Endothelial cell of umbilical vein (primary cell): ENCODE results near the gene FGFR3. TPM values are rescaled to one million over a fixed set of nuclear protein-coding genes. Genes with fewer than 3 reads are reported as not detected.

Experiments used
- BruUV-seq: library from RNA; stranded (reverse); fragments of 400-500 nt; replicated peaks from 2 replicates; lab custom pipeline; 2021; lab: Mats Ljungman, UMichigan
- CTCF ChIA-PET: fragments of 300-600, 350-600 bp; sonication (Branson Sonifier 250); formaldehyde crosslinking; loops from one replicate; lab custom pipeline; 2021; ENCODE audit warnings: antibody characterized with exemption, inconsistent platforms; lab: Charles Lee
- POLR2A ChIA-PET: fragments of 300-600, 350-600 bp; sonication (Branson Sonifier 250); formaldehyde crosslinking; loops from one replicate; lab custom pipeline; 2021; ENCODE audit warnings: antibody characterized with exemption, inconsistent platforms; lab: Charles Lee
- DNase-seq: peaks from one replicate; pipeline ENCODE4 v3.0.0-alpha.2; 2011; ENCODE audit warnings: low read depth, low spot score
- FAIRE-seq: peaks from 2 replicates; lab custom pipeline; 2011; peaks lifted over from hg19 to GRCh38; lab: Jason Lieb, UNC
- H2AFZ ChIP-seq: 2 replicates; pipeline ENCODE4 v1.6.0; 2012; ENCODE audit warnings: low read depth, low read length, control low read depth, inconsistent platforms
- H3K27ac ChIP-seq: 2 replicates; pipeline ENCODE4 v1.5.1; 2011; ENCODE audit warnings: low read depth, mild to moderate bottlenecking, control low read depth, low read length, moderate library complexity; ENCODE audit not compliant: insufficient read depth
- H3K27me3 ChIP-seq, 2 experiments: 2 replicates each; pipeline versions ENCODE4 v1.6.0 to v1.6.1; 2011; ENCODE audit warnings: low read length in 2 of 2, mixed read lengths in 1 of 2; ENCODE audit not compliant: control insufficient read depth in 2 of 2, insufficient read depth in 2 of 2
- H3K36me3 ChIP-seq, 2 experiments: 2 replicates in 1 of 2; 3 replicates in 1 of 2; pipeline ENCODE4 v1.5.1; 2011; ENCODE audit warnings: low read length in 2 of 2, mild to moderate bottlenecking in 1 of 2, moderate library complexity in 1 of 2; ENCODE audit not compliant: control insufficient read depth in 2 of 2, insufficient read depth in 2 of 2; ENCODE audit errors: extremely low read depth in 1 of 2
- H3K4me1 ChIP-seq: 3 replicates; pipeline ENCODE4 v1.5.1; 2011; ENCODE audit warnings: mild to moderate bottlenecking, low read length; ENCODE audit not compliant: control insufficient read depth, insufficient read depth; ENCODE audit errors: extremely low read depth
- H3K4me2 ChIP-seq: 2 replicates; pipeline ENCODE4 v1.6.1; 2011; ENCODE audit warnings: low read length, control low read depth, mixed read lengths; ENCODE audit not compliant: insufficient read depth
- H3K4me3 ChIP-seq, 3 experiments: fragments of 200-600 bp in 1 of 3; sonication (generic), shearing (Covaris generic) in 1 of 3; replicated peaks in 1 of 3; 2 replicates each; pipeline ENCODE4 v1.5.1; 2011 to 2016; ENCODE audit warnings: control low read depth in 3 of 3, low read length in 3 of 3, mild to moderate bottlenecking in 2 of 3, inconsistent platforms in 1 of 3, low read depth in 1 of 3, moderate library complexity in 1 of 3; ENCODE audit not compliant: insufficient read depth in 1 of 3
- H3K79me2 ChIP-seq: 2 replicates; pipeline ENCODE4 v1.6.0; 2012; ENCODE audit warnings: low read length, inconsistent platforms; ENCODE audit not compliant: control insufficient read depth, insufficient read depth
- H3K9ac ChIP-seq: replicated peaks from 2 replicates; pipeline ENCODE3; 2011; ENCODE audit warnings: low read length, control low read depth; ENCODE audit not compliant: insufficient read depth; ENCODE audit errors: extremely low read depth
- H3K9me1 ChIP-seq: replicated peaks from 3 replicates; pipeline ENCODE4 v1.6.0; 2011; ENCODE audit warnings: mild to moderate bottlenecking, low read length; ENCODE audit not compliant: control insufficient read depth, insufficient read depth; ENCODE audit errors: extremely low read depth
- H3K9me3 ChIP-seq: replicated peaks from 2 replicates; pipeline ENCODE4 v1.5.1; 2012; ENCODE audit warnings: low read length, inconsistent platforms; ENCODE audit not compliant: control insufficient read depth, insufficient read depth
- H4K20me1 ChIP-seq: replicated peaks from 2 replicates; pipeline ENCODE3; 2011; ENCODE audit warnings: mild to moderate bottlenecking, low read length; ENCODE audit not compliant: control insufficient read depth, insufficient read depth; ENCODE audit errors: extremely low read depth
- CTCF ChIP-seq, 2 donors: IDR thresholded peaks; 1 replicate in 1 of 2; 2 replicates in 1 of 2; pipeline ENCODE4 v1.5.1; 2011; ENCODE audit warnings: low read length in 2 of 2, mild to moderate bottlenecking in 2 of 2, moderate library complexity in 2 of 2, control low read depth in 1 of 2, inconsistent platforms in 1 of 2, low read depth in 1 of 2; ENCODE audit not compliant: insufficient read depth in 1 of 2; ENCODE audit errors: extremely low read depth in 1 of 2
- EZH2 ChIP-seq: IDR thresholded peaks from 2 replicates; pipeline ENCODE4 v1.6.1; 2012; ENCODE audit warnings: borderline replicate concordance, low read depth, mild to moderate bottlenecking, moderate library complexity, low read length, inconsistent platforms; ENCODE audit not compliant: severe bottlenecking
- FOS ChIP-seq: IDR thresholded peaks from 2 replicates; pipeline ENCODE4 v1.6.1; 2011; ENCODE audit warnings: mild to moderate bottlenecking, low read length, moderate library complexity, borderline replicate concordance; ENCODE audit not compliant: insufficient read depth
- GATA2 ChIP-seq: IDR thresholded peaks from 2 replicates; pipeline ENCODE4 v1.7.0; 2011; ENCODE audit warnings: low read depth, mild to moderate bottlenecking, moderate library complexity, mixed read lengths, low read length; ENCODE audit not compliant: insufficient read length, insufficient read depth
- JUN ChIP-seq: IDR thresholded peaks from 2 replicates; pipeline ENCODE4 v1.6.1; 2011; ENCODE audit warnings: borderline replicate concordance, low read depth; ENCODE audit not compliant: insufficient read length, insufficient read depth
- MAX ChIP-seq: IDR thresholded peaks from 2 replicates; pipeline ENCODE4 v1.6.1; 2011; ENCODE audit not compliant: insufficient read depth, insufficient read length
- MYC ChIP-seq: IDR thresholded peaks from one replicate; pipeline ENCODE4 v1.6.1; 2011; ENCODE audit warnings: mild to moderate bottlenecking, low read depth, low read length
- POLR2A ChIP-seq: IDR thresholded peaks from 2 replicates; pipeline ENCODE4 v1.6.1; 2012; ENCODE audit warnings: low read depth, mild to moderate bottlenecking, control low read depth, low read length
- POLR2AphosphoS5 ChIP-seq: IDR thresholded peaks from 2 replicates; pipeline ENCODE4 v1.6.1; 2012; ENCODE audit warnings: low read depth, mild to moderate bottlenecking, control low read depth, low read length, moderate library complexity; ENCODE audit not compliant: insufficient read depth
- dilution Hi-C: fragments of 300-500 bp; cut with MboI; formaldehyde crosslinking; loops from one replicate; pipeline ENCODE4 v1.15.0; 2019; ENCODE audit warnings: low sequenced_read_pairs; ENCODE audit not compliant: extremely low pct_ligation_motif_present
- intact Hi-C: fragments of 100-400 bp; cut with micrococcal nuclease; formaldehyde crosslinking; loops from one replicate; pipeline ENCODE4 v1.10.0; 2022
- polyA plus RNA-seq, 4 experiments: library from polyadenylated mRNA; depleted of rRNA in 3 of 4; stranded (reverse) in 3 of 4; unstranded in 1 of 4; fragments of >200 nt; gene quantifications; 2 replicates each; pipeline versions ENCODE4 v1.2.1 to v1.2.3, GENCODE V29; 2011 to 2012; ENCODE audit warnings: missing spikeins in 1 of 4
- total RNA-seq: library from RNA; stranded (reverse); gene quantifications from 2 replicates; pipeline ENCODE4 v1.2.3, GENCODE V29; 2021

The FGFR3 gene
- total and polyA plus RNA-seq, 2 donors (not counting 3 experiments of a cell fraction or from before 2014, with no cell fraction given) = 0.73 to 1.2 TPM

GRCh38 chr4:1802720-1803522 is 9.8 kb downstream of the FGFR3 start:
- ChIA-PET CTCF (no interaction called here), POLR2A (no interaction called here)
- DNase-seq (no peak), FAIRE-seq (no peak)
- no peaks in the 10 kb centered on the region for H3K27me3 ChIP-seq
- BruUV-seq = no TSS peak
- no peak overlapping the region for H3K9ac ChIP-seq
- no peak overlapping the region for H3K4me3 ChIP-seq
- H3K79me2 ChIP-seq = no peaks in the 10 kb centered on the region
- H3K9me3 ChIP-seq = no peaks in the 10 kb centered on the region
- TF ChIP-seq POLR2AphosphoS5 = no peak
- no peak for TF ChIP-seq GATA2
- TF ChIP-seq EZH2 = no peak
- TF ChIP-seq MYC = no peak
- TF ChIP-seq FOS = no peak
- no peak for TF ChIP-seq POLR2A
- no peak for TF ChIP-seq JUN
- TF ChIP-seq MAX = no peak
- TF ChIP-seq CTCF (IDR thresholded peaks at IDR 0.05; ENCODE audit: extremely low read depth in 1 of 2, insufficient read depth in 1 of 2, low read depth in 1 of 2, low read length in 2 of 2) = no peak
- no peaks in the 10 kb centered on the region for H3K9me1 ChIP-seq
- H3K4me1 ChIP-seq = no peaks in the 10 kb centered on the region
- no peaks in the 10 kb centered on the region for H3K36me3 ChIP-seq
- H3K4me2 ChIP-seq = no peak overlapping the region
- dilution Hi-C loops = no loop called here
- no peak overlapping the region for H2AFZ ChIP-seq
- intact Hi-C loops = no loop called here
- no peak overlapping the region for H3K27ac ChIP-seq
- no peaks in the 10 kb centered on the region for H4K20me1 ChIP-seq
